ENCODE results near the gene OSM.

The OSM gene

GRCh38 chr22:30262917-30263741, 3.5 kb downstream of the OSM start:
- DNase-seq (ENCODE audit: low spot score) = peak; percentile 70

DNA sequence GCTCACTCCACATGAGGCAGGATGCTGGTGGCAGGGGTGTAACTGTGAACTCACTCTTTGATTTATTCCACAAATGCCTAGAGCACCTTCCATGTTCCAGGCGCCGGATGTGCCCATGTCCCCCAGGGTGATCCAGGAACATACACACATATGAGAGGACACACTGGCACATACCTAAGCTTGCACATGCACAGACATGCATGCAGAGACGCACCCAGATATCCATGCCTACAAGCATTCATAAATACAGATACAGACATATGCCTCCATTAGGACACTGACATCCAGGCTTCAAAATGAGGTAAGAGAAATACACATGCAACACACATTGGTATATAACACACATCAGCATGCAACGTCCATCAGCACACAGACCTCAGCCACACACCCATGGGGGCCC, 4.5 kb downstream of the OSM start:
- DNase-seq (ENCODE audit: low spot score) = no peak

DNA sequence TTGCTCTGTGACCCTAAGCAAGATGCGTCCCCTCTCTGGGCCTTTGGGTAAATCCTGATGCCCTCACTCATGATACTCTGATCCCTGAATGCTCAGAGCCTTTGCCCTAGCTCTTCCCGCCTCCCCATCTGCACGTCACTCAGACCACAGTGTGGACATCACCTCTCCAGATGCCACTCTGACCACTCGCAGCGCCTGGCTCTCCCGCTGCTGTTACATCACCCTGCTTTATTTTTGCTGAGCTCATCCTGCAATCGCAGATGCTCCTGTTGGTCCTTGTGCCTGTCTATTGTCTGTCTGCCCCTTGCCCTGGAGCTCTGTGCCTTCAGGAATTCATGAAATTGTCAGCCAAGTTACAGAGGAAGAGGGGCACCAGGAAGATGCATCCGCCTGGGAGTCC, 5.5 kb downstream of the OSM start:
- DNase-seq (ENCODE audit: low spot score) = no peak

DNA sequence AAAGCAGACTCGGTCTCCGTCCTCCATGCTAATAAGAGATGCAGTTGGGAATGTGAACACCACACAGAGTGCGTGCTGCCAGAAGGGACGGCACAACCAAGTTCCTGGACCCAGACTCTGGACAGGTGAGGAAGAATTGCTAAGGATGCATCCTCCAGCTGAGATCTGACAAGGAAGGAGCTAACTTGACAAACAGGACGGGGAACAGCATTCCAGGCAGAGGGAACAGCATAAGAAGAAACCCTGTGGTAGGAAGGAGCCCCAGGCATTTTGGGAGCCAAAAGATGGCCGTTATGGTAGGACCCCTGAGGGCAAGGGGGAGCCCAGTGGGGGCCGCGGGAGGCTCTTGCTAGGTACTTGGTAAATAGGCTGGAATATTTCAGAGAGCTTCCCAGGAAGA, 6.0 kb downstream of the OSM start:
- DNase-seq (ENCODE audit: low spot score) = no peak

GRCh38 chr22:30260276-30260675, 6.4 kb downstream of the OSM start:
- DNase-seq (ENCODE audit: low spot score) = no peak

DNA sequence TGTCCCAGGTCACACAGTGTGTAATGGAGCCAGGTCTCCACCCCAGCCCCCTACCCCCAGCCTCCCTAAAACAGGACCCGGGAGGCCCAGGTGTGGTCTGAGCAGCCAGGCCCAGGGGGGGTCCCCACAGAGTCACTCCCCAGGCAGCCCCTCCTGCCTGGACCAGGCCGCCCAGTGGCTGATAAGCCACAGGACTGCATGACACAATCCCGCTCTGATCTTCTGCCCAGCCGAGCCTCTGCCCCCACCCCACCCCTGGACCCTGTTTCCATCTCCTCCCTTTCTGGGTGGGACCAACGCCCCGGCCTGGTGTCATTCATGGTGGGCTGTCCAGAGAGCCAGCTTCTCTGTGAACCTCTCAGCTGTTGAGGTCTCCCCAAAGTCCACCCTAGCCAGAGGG, 12.3 kb downstream of the OSM start:
- DNase-seq (ENCODE audit: low spot score) = no peak

GRCh38 chr22:30253205-30253852, 13.3 kb downstream of the OSM start:
- DNase-seq (ENCODE audit: low spot score) = peak; percentile 52

- peak; percentile 78 for DNase-seq (ENCODE audit: low spot score)
Observed at GRCh38 chr22:30252411-30253204, 14.0 kb downstream of the OSM start.

DNA sequence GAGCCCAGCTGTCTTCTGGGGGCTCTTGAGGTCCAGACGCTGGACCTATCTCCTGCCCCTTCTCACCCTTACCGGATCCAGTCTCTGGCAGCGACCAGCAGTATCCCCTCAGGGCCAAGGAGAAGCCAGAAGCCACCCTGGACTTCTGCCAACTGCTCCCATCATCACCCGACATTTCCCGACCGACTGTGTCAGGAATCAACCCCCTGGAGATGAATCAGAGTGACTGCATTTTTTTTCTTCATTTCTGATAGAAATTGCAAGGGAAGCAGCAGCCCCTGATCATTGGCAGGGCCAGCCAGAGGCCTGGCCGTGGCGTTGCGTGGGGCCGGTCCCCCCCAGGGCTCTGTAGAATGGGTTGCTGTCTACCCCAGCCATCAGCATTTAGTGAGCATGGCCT, 14.9 kb downstream of the OSM start:
- no peak for DNase-seq (ENCODE audit: low spot score)

DNA sequence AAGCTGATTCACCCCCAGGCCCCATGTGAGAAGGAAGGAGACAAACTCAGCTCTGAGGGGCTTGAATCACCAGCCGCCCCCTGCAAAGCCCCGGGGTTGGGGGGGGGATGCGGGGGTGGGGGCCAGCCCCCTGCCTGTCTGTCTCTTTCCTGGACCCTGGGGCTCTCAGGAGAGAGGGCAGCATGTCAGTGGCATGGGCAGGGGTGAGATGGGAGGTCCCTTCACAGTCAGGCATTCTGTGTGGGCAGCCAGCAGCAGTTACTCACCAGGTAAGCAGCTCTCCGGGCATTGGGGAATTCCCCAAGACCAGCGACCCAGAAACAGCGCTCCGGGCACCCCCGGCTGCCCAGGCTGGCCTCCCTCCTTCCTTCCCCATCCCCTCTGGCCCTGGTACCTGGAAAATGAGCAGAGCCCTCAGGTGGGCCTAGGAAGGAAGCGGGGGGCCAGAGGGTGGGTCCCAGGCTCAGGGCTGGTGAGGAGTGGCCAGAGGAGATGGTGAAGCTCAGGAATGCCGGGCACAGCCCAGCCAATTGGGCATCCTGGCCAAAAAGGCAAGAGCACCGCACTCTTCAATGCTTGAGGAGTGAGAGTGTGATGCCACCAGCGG, 15.9 kb downstream of the OSM start:
- DNase-seq (ENCODE audit: low spot score) = no peak

GRCh38 chr22:30250039-30250565, 16.5 kb downstream of the OSM start:
- DNase-seq (ENCODE audit: low spot score) = no peak

DNA sequence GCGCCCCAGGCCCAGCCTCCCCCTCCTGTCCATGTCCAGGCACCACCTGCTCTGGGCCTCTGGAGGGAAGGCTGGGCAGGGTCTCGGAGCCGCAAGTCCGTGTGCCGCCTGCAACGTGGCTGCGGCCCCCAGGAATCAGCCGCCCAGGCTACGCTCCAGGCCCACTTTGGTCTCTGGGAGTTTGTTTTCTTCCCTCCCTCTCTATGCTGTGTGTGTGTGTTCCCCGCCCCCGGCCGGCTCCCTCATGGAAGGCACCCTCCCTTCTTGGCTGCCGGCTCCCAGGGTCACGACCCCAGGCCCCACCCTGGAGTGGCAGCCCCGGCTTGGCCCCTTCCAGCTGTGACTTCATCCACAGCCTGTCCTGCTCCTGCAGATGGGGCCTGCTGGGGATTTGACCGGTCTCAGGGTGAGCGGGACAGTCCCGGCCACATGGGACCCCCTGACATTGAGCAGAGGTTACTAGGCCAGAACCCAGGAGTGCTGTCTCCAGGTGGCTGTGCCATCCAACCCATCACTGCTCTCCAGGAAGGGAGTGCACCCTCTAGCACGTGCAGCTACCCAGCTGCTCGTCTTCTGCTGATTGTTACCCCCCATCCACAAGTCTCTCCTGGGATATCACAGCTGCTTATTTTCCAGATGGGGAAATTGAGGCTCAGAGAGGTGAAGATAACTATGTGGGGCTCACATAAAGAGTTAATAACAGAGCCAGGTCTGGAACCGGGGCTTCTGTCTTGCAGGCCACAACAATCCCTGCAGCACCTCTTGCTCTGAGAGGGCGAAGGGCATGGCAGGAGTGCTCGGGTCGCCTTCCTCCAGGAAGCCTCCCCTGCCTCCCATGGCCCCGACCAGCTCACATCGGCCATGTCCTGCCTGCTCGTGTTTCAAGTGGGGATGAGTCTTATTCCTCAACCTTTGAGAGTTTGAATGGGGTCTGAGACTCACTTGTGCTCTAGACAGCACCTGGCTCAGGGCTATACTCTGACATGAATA, 17.3 kb downstream of the OSM start:
- DNase-seq (ENCODE audit: low spot score) = no peak

DNA sequence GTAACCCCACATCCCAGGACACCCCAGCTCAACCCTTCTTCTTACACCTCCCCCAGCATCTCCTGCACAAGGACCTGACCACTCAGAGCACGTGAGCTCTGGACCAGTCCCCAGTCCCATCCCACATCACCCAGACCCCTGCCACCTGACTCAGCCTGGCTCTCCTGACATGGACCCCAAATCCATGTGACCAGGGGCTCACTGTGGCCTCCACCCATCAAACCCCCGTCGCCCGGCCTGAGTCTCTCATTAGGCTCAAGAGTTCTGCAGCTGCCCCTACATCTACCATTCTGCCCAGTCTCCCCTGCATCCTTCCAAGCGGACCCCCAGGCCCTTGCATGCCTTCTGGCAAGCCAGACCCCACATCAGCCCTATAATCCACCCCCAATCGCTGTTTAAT, 18.2 kb downstream of the OSM start:
- no peak for DNase-seq (ENCODE audit: low spot score)

DNA sequence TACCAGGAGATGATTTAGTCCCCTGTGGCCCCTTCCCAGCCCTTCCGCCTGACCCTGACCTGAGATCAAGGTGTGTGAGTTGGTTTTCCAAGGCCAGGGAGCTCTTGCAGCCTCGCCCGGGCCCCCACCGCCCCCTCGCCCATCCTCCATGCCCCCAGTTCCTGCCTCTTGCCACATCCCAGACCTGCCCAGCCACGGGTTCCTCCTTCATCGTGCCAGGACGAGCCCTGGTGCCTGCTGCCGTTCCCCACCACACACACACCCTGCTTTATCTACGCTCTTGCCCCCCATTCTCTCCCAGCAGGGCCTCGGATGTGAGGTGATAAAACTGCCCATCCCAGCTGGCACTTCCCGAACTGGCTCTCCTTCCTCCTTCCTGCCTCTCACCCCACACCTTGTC, 18.7 kb downstream of the OSM start:
- no peak for DNase-seq (ENCODE audit: low spot score)

DNA sequence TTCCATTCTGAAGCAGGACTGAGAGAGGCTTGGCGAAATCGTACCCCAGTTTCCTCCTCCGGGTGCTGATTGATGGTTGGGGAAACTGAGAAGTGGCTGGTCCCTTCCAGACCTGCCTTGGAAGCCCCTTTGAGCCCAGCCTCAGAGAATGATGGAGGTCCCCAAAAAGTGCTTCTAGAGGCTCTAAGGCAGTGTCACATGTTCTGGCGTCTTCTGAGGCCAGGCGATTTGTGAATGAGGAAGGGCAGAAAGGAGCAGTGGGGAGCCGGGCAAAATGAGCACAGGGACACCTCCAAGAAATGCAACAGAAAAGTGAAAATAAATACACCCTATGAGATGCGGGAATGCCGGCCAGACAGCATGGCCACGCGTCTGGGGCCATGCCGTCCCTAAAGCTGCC, 19.1 kb downstream of the OSM start:
- DNase-seq (ENCODE audit: low spot score) = no peak

DNA sequence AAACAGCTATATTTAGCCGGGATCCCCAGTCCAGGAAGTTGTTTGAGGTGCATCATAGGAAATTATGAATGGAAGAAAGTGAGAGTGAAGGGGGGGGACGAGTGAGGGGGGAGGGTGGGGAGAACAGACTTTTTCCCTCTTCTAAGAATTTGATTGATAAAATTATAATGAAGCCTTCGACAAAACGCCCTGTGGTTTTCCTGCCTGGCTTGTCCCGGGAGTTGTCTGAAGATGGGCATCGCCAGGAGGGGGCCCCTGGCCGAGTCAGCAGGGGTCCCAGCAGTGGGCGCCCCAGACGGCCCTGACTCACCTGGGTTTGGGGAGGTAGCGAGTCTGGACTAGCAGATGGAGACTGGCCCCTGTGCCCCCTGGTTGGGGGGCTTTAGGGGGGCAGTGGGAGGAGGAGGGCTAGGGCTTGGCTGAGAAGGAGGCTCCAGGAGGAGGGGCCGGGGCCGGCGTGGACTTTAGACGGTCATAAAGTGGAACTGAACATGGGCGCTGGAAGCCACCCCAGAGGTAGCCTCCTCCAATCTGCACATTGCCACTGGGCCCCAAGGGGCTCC, 19.8 kb downstream of the OSM start:
- no peak for DNase-seq (ENCODE audit: low spot score)

GRCh38 chr22:30245985-30246813, 20.5 kb downstream of the OSM start, which contains the start of gene LIF:
TSS of gene LIF (minus strand) at chr22:30246759. CDS start at chr22:30246695, 64 bp downstream.
- DNase-seq (ENCODE audit: low spot score) = no peak

DNA sequence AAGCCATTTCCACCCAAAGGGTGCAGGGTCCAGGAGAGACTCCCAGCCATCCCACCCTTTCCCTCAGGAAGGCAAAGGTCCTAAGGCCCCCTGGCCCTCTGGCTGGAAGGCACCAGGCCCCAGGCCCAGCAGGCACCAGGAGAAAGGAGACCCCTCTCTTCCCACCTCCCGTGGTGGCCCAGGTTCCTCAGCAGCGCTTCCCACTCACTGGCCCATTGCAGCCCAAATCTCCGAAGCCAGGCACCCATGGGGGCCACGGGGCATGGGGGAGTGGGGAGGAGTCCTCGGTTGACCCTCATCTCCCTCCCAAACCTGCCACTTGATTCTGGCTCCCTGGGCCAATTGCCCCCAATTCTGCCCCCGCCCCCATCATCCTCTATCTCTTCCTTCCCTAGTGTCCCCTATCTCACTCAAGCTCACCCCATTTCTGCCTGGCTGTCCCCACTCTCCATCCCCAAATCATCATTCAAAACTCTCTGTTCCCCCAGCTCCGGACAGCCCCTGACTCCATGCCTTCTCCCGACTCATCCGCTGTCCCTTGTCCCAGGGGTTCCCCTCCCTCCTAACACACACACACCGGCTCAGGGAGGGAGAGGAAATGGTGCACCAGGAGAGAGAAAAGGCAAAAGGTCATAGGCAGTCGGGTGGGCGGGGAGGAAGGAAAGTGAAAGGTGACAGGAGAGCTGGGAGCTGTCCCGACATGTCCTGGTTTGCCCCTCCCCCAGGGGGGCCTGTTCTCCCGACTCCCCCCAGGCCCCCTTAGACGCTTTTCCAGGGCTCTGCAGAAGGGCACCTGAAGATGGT, 21.3 kb downstream of the OSM start:
- no peak for DNase-seq (ENCODE audit: low spot score)

DNA sequence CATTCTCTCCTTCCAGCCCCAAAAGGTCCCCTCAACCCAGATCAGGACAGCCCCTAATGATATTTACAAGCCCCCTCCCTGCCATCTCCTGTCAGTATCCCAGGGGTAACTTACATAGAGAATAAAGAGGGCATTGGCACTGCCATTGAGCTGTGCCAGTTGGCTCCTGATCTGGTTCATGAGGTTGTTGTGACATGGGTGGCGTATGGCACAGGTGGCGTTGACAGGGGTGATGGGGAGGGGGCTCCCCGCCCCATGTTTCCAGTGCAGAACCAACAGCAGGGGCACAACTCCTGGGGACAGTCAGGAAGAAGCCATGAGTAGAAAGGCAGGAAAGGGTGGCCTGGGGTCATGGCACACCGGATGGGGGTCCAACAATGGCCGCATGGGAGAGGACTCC, 22.0 kb downstream of the OSM start:
- DNase-seq (ENCODE audit: low spot score) = no peak

Data from LoVo (cell line).